Suppressor macrophage treated with lipopolysaccharide for 1 hour (primary cell): ENCODE data around the gene ZDHHC11B.

Experiments used
- DNase-seq, 3 donors: peaks; one replicate each; pipeline ENCODE4 v3.0.0-alpha.2; 2020 to 2022

ZDHHC11B gene

DNA sequence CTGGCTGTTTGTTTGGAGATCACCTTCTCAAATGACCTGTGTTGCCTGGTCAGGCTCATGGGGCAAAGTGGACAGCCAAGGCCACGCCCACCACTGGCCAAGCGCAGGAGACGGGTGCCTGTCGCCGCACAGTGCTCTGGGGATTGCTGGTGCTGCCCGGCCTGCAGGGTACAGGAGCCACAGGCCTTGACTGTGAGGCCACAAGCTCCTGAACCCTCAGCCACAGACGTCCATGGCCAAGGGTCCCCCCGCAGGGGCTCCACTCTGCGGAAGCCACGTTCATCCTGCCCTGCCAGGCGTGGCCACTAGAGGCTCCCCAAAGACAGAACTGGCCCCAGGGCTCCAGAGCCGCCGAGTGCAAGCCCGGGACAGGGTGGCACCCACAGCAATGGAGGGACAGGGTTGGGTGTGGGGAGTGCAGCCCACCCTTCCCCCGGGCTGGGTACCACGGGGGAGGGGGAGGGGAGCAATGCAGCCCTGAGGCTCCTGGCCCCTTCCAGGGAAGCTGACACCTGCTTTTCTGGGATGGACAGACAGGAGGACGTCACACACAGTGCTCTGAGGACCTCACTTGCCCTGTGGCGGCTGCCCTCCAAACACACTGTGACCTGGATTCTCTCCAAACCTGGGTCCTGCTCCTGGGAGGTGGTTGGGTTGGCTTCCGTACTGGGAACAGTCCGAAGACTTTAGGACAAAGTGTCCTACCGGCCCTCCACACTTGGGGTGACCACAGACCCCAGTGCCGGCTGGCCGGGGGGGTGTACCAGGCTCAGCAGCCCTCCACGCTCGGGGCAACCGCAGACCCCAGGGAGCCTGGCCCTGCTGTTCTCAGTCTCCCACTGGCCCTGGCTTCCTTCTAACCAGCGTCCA lies 112.8 kb downstream of the ZDHHC11B start:
- DNase-seq = peak; percentile 59 to 81 (median 75)

- no peak for DNase-seq
Measured at GRCh38 chr5:670396-671270, 113.9 kb downstream of the ZDHHC11B start.

DNA sequence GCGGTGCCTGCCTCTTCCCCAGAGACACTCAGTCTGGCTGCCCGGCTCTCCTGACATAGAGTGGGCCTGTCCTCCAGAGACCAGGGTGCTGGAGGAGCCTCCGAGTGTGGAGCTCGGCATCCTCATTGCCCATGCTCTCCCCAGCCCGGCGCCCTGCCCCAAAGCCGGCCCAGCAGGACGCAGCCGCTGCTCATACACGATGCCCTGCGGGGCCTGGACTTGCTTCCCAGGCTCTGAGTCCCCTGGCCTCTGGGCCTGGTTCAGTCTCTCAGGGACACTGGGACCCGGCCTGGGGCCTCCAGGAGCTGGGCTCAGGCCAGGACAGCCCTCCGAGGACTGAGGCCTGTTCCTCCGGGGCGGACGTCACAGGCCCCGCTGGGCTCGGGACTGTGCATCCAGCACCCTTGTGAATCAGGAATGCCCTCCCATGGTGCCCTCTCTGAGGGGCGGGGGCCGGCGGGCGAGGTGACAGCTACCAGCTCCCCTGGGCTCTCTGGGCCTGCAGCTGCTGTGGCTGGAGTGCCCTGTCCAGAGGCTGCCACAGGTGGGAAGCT lies 114.6 kb downstream of the ZDHHC11B start:
- no peak for DNase-seq

DNA sequence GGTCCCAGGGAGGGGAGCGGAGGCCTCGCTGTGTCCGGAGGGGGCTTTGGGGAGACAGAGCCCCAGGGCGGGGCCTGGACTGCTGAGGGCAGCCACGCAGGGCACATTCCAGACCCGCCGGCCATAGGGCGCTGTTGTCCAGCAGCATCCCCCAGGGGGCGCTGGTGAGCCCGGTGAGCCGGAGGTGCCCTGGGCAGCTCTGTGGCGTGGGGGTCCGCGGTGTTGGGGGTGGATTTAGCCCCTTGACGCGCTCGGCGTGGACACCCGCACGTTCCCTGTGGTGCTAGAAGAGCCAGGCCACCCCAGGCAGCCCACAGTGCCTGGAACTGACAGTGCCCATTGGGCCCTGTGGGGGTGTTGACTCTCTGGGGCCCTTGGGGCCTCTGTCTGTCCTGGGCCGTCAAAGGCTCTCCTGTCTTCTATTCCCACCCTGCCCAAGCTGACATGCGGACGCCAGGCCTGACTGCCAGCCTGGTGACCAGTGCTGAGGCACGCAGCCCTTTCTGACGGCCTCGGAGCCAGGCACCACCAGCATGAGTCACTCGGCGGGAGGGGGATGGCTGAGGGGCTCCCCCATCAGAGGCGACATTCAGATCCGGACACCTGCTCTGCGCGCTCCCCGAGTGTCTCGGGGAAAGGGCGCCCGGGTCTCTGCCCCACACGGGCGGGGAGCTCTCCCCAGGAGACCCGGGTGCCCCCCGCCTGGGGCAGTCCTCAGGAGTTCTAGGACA lies 115.3 kb downstream of the ZDHHC11B start:
- DNase-seq = peak in 2 of 3 donors; percentile 41 to 53

DNA sequence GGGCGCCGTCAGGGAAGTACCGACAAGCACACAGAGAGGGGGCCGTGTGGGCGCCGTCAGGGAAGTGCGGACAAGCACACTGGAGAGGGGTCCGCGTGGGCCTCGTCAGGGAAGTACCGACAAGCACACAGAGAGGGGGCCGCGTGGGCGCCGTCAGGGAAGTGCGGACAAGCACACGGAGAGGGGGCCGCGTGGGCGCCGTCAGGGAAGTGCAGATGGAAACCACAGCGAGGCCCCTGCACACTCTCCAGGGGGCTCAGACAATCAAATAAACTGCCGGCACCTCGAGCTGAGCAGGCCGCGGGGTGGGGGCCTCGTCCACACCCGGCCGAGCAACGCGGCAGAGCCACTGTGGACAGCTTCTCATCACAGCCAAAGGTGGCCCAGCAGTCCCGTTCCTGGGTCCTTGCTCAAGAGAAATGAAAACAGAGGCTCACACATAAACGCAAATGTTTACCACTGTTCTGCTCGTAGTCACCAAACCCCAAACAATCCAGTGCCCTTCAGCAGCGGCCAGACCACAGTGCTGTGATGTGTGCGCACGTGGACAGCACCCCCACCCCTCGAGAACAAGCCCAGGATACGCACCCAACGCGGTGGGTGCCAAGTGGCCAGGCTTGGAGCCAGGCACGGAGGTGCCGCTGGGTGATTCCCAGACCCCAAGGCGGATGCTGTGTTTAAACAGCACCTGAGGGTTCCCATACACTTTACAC lies 116.1 kb downstream of the ZDHHC11B start:
- DNase-seq = no peak

DNA sequence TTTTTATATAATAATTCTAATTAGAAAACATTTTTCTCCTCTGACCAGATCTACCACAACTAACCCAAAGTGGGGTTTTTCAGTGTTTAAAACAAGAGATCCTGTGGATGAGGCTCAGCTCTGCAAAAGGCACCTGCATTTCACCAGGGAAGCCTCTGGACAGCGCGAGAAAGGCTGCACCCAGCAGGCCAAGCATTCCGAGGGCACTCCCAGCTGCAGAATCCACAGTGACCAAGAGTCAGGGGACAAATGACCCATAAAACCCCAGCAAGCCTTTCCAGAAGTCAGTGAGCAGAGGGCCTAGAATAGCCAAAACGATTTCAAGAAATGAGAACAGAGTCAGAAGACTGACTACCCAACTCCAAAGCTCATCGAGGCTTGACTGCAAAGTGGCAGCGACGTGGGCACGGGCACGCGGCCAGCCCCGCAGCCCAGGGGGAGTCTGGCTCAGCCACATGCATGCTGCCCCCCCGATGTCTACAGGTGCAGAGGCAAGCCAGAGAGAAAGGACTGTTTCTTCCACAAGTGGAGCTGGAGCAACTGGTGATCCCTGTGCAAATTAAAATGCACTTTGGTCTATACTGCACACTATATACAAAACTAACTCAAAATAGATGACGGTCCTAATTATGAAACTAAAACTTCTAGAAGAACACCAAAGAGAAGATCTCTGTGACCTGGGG lies 117.6 kb downstream of the ZDHHC11B start:
- no peak for DNase-seq

GRCh38 chr5:665956-666711 lies 118.4 kb downstream of the ZDHHC11B start:
- no peak for DNase-seq

DNA sequence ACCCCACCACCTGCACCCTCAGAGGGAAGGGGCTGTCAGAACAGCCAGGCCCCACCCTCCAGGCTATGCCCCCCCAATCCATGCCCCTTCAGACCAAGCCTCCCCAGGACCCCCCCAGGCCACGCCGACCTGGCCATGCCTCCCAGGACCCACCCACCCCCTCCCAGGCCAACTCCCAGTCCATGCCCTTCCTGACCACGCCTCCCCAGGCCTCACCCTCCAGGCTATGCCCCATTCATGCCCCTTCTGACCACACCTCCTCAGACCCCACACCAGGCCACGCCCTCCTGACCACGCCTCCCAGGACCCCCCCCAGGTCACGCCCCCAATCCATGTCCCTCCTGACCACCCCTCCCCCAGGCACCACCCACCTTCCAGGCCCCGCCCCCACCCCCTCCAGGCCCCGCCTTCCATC lies 119.0 kb downstream of the ZDHHC11B start:
- DNase-seq = no peak

- DNase-seq = no peak
Measured at GRCh38 chr5:664994-665360, 119.6 kb downstream of the ZDHHC11B start.

DNA sequence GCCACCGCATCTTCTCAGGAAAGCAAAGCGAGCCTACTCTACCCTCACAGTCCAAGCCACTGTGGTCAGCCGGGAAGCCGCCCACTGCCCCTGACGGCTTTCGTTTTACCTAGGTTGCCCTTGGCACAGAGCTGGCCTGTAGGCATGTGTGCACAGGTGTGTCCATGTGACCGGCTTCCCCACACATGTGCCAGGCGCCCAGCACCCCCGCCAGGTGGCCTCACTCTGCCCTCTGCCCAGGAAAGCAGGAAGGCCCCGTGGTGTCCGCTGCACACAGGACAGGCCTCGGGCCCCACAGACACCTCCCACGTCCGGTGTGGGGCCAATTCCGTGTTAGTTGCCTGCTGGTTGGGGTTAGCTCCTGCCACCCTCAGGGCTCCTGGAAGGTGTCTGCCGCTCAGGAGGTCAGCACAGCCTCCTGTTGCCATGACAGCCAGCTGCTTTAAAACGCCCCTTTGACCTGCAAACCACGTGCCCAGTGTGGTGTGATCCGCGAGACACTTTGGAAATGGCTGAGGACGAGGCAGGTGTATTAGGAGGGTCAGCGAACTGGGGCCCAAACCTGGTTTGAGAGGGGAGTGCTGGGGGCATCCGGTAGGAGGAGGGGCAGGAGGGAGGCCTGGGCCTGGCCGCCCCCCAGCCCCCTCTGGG lies 120.1 kb downstream of the ZDHHC11B start:
- no peak for DNase-seq

DNA sequence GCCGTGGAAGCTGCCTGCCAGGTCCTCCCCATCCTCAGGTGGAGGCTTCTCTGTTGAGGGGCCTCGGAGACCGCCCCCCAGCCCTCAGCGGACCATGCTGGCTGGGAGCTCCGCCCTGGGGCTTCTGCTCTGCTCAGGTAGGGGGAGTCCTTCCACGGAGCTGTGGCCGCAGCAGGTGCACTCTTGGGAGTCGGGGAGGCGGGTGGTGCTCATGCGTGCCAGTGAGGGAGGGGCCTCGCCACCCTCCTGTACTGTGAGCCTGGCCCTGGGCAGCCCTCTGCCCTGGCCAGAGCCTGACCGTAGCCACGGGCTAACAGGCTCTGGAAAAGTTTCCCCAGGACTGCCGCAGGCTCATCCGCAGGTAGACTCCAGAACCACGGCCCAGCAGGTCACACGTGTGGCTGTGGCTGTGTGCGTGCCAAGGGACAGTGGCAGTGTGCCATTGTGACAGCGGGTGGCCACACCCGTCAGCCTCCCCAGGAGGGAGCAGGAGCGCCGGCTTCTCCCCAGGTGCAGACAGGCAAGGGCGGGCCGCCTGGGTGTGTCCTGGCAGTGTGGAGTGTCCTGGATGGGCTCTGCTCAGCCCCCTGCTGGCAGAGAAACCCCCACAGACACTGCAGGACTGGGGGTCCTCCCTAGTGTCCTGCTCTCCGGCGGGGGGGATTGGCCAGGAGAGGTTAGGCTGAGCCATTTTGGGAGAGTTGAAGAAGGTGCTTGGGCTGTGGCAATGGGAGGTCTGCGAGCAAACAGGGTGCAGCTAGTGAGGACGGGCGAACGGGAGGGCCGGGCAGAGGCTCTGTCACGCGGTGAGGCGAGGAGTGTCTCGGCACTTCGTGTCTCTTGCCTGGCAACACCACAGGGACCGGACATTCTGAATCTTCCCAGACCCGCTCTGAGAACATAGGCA lies 120.8 kb downstream of the ZDHHC11B start:
- no peak for DNase-seq

DNA sequence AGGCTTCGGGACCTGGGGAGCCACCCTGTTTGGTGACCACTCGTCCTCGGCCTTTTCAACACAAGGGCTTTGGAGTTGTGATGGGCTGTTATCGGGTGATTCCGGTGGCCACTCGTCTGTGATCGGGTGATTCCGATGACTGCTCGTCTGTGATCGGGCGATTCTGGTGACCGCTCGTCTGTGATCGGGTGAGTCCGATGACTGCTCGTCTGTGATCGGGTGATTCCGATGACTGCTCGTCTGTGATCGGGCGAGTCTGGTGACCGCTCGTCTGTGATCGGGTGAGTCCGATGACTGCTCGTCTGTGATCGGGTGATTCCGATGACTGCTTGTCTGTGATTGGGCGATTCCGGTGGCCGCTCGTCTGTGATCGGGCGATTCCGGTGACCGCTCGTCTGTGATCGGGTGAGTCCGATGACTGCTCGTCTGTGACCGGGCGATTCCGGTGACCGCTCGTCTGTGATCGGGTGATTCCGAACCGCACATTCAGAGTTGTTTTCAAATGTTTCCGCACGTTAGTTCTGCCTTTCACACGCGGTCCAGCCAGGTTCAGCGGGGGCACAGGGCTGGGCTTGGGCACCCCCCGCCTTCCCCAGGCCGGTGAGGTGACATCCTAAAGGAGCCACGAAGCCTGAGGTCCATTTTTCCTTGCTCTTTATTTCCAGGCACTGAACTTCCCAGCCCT lies 121.6 kb downstream of the ZDHHC11B start:
- no peak for DNase-seq

- no peak for DNase-seq
Measured at GRCh38 chr5:661891-662750, 122.4 kb downstream of the ZDHHC11B start.

DNA sequence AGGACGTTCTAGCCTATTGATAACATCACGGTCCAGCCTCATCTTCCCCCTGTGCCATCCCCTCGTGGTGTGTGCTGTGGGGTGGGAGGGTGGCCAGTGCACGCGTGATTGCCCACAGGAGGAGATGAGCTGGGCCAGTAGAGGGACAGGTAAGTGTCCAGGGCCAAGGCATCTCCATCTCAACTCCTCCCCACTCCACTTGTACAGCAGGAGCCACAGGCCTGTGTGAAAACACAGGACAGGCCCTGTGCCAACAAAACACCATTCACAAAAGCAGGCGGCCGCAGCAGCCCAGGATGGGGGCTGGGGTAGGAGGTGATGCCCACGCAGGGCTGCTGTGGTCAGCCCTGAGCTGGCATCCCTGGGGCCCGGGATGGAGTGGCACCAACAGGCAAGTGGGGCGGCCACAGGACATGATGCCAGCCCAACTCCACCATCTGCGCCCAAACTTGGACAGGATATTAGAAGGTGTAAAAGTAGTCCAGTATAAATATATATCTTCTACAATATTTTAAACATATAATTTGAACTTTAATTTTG lies 124.0 kb downstream of the ZDHHC11B start:
- no peak for DNase-seq
